Thyroid gland (tissue), 4 donors: ENCODE results near the gene ZNF562. TPM values are rescaled to one million over a fixed set of nuclear protein-coding genes. Genes with fewer than 3 reads are reported as not detected.

Experiments
- DNase-seq, 2 donors: peaks; one replicate each; pipeline ENCODE4 v3.0.0-alpha.2; 2019
- H3K27ac ChIP-seq, 3 donors: fragments of 200-600 bp; sonication (generic); 1 replicate in 2 of 3; 2 replicates in 1 of 3; pipeline ENCODE4 v1.5.1; 2016 to 2019; ENCODE audit warnings: mild to moderate bottlenecking in 1 of 3, moderate library complexity in 1 of 3
- H3K27me3 ChIP-seq: fragments of 200-600 bp; sonication (generic); one replicate; pipeline ENCODE4 v1.5.1; 2019
- H3K36me3 ChIP-seq, 2 donors: fragments of 200-600 bp; sonication (generic); one replicate each; pipeline ENCODE4 v1.5.1; 2016 to 2019
- H3K4me1 ChIP-seq, 2 donors: fragments of 200-600 bp; sonication (generic); one replicate each; pipeline ENCODE4 v1.5.1; 2017 to 2019
- H3K4me3 ChIP-seq, 3 donors: fragments of 200-600 bp; sonication (generic); replicated peaks in 1 of 3; 1 replicate in 2 of 3; 2 replicates in 1 of 3; pipeline ENCODE4 v1.5.1; 2016; ENCODE audit warnings: mild to moderate bottlenecking in 1 of 3
- H3K9me3 ChIP-seq: fragments of 200-600 bp; sonication (generic); one replicate; pipeline ENCODE4 v1.5.1; 2017
- CTCF ChIP-seq, 6 experiments: fragments of 200-600 bp in 3 of 6; fragments of 450-650 bp in 3 of 6; sonication (generic) in 3 of 6; IDR thresholded peaks; one replicate each; pipeline ENCODE4 v1.5.1; 2016 to 2019; ENCODE audit warnings: antibody characterized with exemption in 6 of 6, mild to moderate bottlenecking in 2 of 6, inconsistent platforms in 1 of 6, moderate library complexity in 1 of 6
- POLR2A ChIP-seq, 2 donors: fragments of 450-650 bp; IDR thresholded peaks; one replicate each; pipeline ENCODE4 v1.6.1; 2017; ENCODE audit warnings: antibody characterized with exemption in 2 of 2, mild to moderate bottlenecking in 2 of 2, moderate library complexity in 1 of 2
- WGBS, 2 donors: methylation state at CpG; one replicate each; pipeline ENCODE4 v1.1.5; 2017; 5-methylcytosine and 5-hydroxymethylcytosine counted together
- intact Hi-C: fragments of 100-400 bp; cut with DNase I; formaldehyde crosslinking; loops from one replicate; pipeline ENCODE4 v1.15.1; 2023
- total RNA-seq, 4 donors: library from RNA; depleted of rRNA; stranded (reverse); fragments of >200 nt; gene quantifications; one replicate each; pipeline ENCODE4 v1.2.3, GENCODE V29; 2016

The ZNF562 gene
- total RNA-seq, 4 donors from 2014 or later = 27.6 to 38.7 (median 29.8) TPM

- DNase-seq = peak; percentile 81 to 87
- no peaks in the 10 kb centered on the region for H3K9me3 ChIP-seq
- no peaks in the 10 kb centered on the region for H3K27me3 ChIP-seq
- H3K36me3 ChIP-seq = peaks cover 26 to 27% of the 10 kb centered on the region in 2 donors
- intact Hi-C loops = no loop called here
- H3K4me1 ChIP-seq = peaks cover 8 to 14% of the 10 kb centered on the region in 2 donors
- H3K27ac ChIP-seq = peak within 1 kb of the TSS; percentile 86 to 95 (median 91)
- 0 to 1% methylated on average over 27 to 31 of the region's 33 CpGs for WGBS, 2 donors
- peak within 1 kb of the TSS; percentile 68 to 87 (median 68) for H3K4me3 ChIP-seq
- TF ChIP-seq POLR2A (IDR thresholded peaks at IDR 0.05) (peak in 1 of 2 donors; percentile 31), CTCF (IDR thresholded peaks at IDR 0.05) (no peak)
Measured at GRCh38 chr19:9621156-9622037, 53.5 kb downstream of the ZNF562 start, which contains the start of gene ZNF561. TSS of gene ZNF561 (minus strand) at chr19:9621232. CDS start at chr19:9619456, 1,776 bp downstream.

- H3K27ac ChIP-seq = peak overlapping the region; percentile 86 to 95 (median 91)
- intact Hi-C loops = no loop called here
- H3K4me1 ChIP-seq = peaks cover 8 to 14% of the 10 kb centered on the region in 2 donors
- peaks cover 31 to 32% of the 10 kb centered on the region in 2 donors for H3K36me3 ChIP-seq
- H3K27me3 ChIP-seq = no peaks in the 10 kb centered on the region
- no peaks in the 10 kb centered on the region for H3K9me3 ChIP-seq
- DNase-seq = no peak
- no peak for TF ChIP-seq CTCF (IDR thresholded peaks at IDR 0.05)
- TF ChIP-seq POLR2A (IDR thresholded peaks at IDR 0.05) = no peak
- H3K4me3 ChIP-seq = peak overlapping the region; percentile 68 to 87 (median 68)
- WGBS, 2 donors = 0 to 1% methylated on average over 4 to 16 of the region's 16 CpGs
Measured at GRCh38 chr19:9620842-9621155, 54.1 kb downstream of the ZNF562 start.

GRCh38 chr19:9615844-9616243, 59.1 kb downstream of the ZNF562 start:
- H3K4me1 ChIP-seq = peaks cover 7 to 8% of the 10 kb centered on the region in 2 donors
- DNase-seq = no peak
- peaks cover 79 to 80% of the 10 kb centered on the region in 2 donors for H3K36me3 ChIP-seq
- no peak overlapping the region for H3K27ac ChIP-seq
- no peaks in the 10 kb centered on the region for H3K27me3 ChIP-seq
- no peak overlapping the region for H3K4me3 ChIP-seq
- TF ChIP-seq POLR2A (IDR thresholded peaks at IDR 0.05) = no peak
- TF ChIP-seq CTCF (IDR thresholded peaks at IDR 0.05) = no peak
- intact Hi-C loops = no loop called here
- no peaks in the 10 kb centered on the region for H3K9me3 ChIP-seq

- H3K4me3 ChIP-seq = no peak overlapping the region
- H3K27ac ChIP-seq = no peak overlapping the region
- H3K4me1 ChIP-seq = no peaks in the 10 kb centered on the region
- DNase-seq = no peak
- intact Hi-C loops = no loop called here
- H3K9me3 ChIP-seq = no peaks in the 10 kb centered on the region
- no peaks in the 10 kb centered on the region for H3K27me3 ChIP-seq
- 93 to 97% methylated on average over 2 of the region's 2 CpGs for WGBS, 2 donors
- H3K36me3 ChIP-seq = peaks cover 61 to 67% of the 10 kb centered on the region in 2 donors
- TF ChIP-seq CTCF (IDR thresholded peaks at IDR 0.05) (no peak), POLR2A (IDR thresholded peaks at IDR 0.05) (no peak)
Measured at GRCh38 chr19:9610484-9611113, 64.3 kb downstream of the ZNF562 start.

GRCh38 chr19:9608912-9609311, 66.0 kb downstream of the ZNF562 start:
- Histone ChIP-seq H3K4me1 (no peaks in the 10 kb centered on the region), H3K4me3 (no peak overlapping the region), H3K27ac (no peak overlapping the region), H3K36me3 (peaks cover 46 to 50% of the 10 kb centered on the region in 2 donors), H3K27me3 (no peaks in the 10 kb centered on the region), H3K9me3 (no peaks in the 10 kb centered on the region)
- no peak for TF ChIP-seq POLR2A (IDR thresholded peaks at IDR 0.05)
- TF ChIP-seq CTCF (IDR thresholded peaks at IDR 0.05) = no peak
- DNase-seq = no peak
- 85 to 93% methylated on average over 5 of the region's 5 CpGs for WGBS, 2 donors
- intact Hi-C loops = no loop called here
